Colonic mucosa (tissue), 4 donors: ENCODE data around the gene ACACB. TPM values are rescaled to one million over a fixed set of nuclear protein-coding genes. Genes with fewer than 3 reads are reported as not detected.

Source experiments
- DNase-seq: peaks from one replicate; pipeline ENCODE4 v3.0.0-alpha.2; 2020
- H3K27ac ChIP-seq: fragments of 200-600 bp; one replicate; pipeline ENCODE4 v1.8.0; 2021
- H3K27me3 ChIP-seq: fragments of 200-600 bp; one replicate; pipeline ENCODE4 v1.8.0; 2021
- H3K36me3 ChIP-seq: fragments of 200-600 bp; one replicate; pipeline ENCODE4 v1.8.0; 2021
- H3K4me1 ChIP-seq: fragments of 200-600 bp; one replicate; pipeline ENCODE4 v1.8.0; 2021; ENCODE audit warnings: mild to moderate bottlenecking
- H3K4me3 ChIP-seq: fragments of 200-600 bp; one replicate; pipeline ENCODE4 v1.8.0; 2021
- H3K9ac ChIP-seq, 2 donors: one replicate each; pipeline ENCODE4 v1.7.0; 2013; ENCODE audit warnings: control low read depth in 2 of 2, low read depth in 2 of 2, low read length in 2 of 2
- H3K9me3 ChIP-seq: fragments of 200-600 bp; one replicate; pipeline ENCODE4 v1.8.0; 2021
- intact Hi-C: fragments of 100-400 bp; cut with DNase I; formaldehyde crosslinking; loops from one replicate; pipeline ENCODE4 v1.14.1; 2022
- total RNA-seq, 2 donors: library from RNA; stranded (reverse); fragmentation: NEBNext Ultra II Directional in 1 of 2; extraction: Animal tissue kit (Norgen Biotek cat#: 25700) in 1 of 2; gene quantifications; one replicate each; pipeline ENCODE4 v1.2.1, GENCODE V29; 2021
- TF ChIP-seq, protein P1 (sequence below): fragments of 200-600 bp; IDR thresholded peaks from one replicate; pipeline ENCODE4 v1.8.0; 2022; ENCODE audit warnings: antibody characterized with exemption, mild to moderate bottlenecking
- donor health status: healthy.
- donor health status: DM: no; HTN: no; CAD: no.
- donor health status: DM: no; HTN: no; CAD: no.

The ACACB gene
- total RNA-seq, 2 donors from 2014 or later, result 21.3 to 32.8 TPM

GRCh38 chr12:109244073-109244472 is 127.7 kb downstream of the ACACB start:
- Histone ChIP-seq H3K27me3 (no peaks in the 10 kb centered on the region), H3K4me3 (no peak overlapping the region), H3K4me1 (no peaks in the 10 kb centered on the region), H3K36me3 (no peaks in the 10 kb centered on the region), H3K27ac (no peak overlapping the region), H3K9ac (no peak overlapping the region), H3K9me3 (no peaks in the 10 kb centered on the region)
- TF ChIP-seq, protein P1, sequence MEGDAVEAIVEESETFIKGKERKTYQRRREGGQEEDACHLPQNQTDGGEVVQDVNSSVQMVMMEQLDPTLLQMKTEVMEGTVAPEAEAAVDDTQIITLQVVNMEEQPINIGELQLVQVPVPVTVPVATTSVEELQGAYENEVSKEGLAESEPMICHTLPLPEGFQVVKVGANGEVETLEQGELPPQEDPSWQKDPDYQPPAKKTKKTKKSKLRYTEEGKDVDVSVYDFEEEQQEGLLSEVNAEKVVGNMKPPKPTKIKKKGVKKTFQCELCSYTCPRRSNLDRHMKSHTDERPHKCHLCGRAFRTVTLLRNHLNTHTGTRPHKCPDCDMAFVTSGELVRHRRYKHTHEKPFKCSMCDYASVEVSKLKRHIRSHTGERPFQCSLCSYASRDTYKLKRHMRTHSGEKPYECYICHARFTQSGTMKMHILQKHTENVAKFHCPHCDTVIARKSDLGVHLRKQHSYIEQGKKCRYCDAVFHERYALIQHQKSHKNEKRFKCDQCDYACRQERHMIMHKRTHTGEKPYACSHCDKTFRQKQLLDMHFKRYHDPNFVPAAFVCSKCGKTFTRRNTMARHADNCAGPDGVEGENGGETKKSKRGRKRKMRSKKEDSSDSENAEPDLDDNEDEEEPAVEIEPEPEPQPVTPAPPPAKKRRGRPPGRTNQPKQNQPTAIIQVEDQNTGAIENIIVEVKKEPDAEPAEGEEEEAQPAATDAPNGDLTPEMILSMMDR, result no peak
- DNase-seq, result no peak
- intact Hi-C loops, result no loop called here

- no peak overlapping the region for H3K9ac ChIP-seq
- no peaks in the 10 kb centered on the region for H3K4me1 ChIP-seq
- H3K9me3 ChIP-seq, result no peaks in the 10 kb centered on the region
- TF ChIP-seq, protein P1, result no peak
- intact Hi-C loops, result no loop called here
- no peak overlapping the region for H3K4me3 ChIP-seq
- H3K27ac ChIP-seq, result no peak overlapping the region
- DNase-seq, result no peak
- no peaks in the 10 kb centered on the region for H3K27me3 ChIP-seq
- H3K36me3 ChIP-seq, result no peaks in the 10 kb centered on the region
These were observed 129.8 kb downstream of the ACACB start for GRCh38 chr12:109246221-109246620.

DNA sequence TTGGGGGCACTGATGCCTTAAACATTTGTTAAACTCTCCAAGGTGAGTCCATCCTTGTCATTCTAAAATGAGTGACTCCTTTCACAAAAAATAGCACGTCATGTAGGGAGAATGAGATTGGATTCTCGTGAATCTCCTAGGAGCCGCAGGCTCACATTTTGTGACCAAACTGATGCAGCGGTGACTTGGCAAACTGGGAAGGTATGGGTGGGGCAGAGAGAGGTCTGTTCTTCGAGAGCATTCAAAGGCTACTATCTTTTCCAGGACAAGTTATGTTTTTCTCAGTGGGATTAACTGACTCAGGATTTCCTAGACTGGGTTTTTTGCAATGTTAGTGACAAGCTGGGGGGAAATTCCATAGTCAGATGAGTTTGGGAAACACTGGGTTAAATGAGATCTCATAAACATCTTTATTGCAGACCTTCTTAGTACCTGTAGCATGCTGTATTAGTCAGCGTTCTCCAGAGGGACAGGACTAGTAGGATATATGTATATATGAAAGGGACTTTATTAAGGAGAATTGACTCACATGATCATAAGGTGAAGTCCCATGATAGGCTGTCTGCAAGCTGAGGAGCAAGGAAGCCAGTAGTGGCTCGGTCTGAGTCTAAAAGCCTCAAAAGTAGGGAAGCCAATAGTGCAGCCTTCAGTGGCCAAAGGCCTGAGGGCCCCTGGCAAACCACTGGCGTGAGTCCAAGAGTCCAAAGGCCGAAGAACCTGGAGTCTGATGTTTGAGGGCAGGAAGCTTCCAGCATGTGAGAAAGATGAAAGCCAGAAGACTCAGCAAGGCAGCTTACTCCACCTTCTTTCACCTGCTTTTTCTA is 131.7 kb downstream of the ACACB start:
- H3K27ac ChIP-seq, result no peak overlapping the region
- H3K36me3 ChIP-seq, result no peaks in the 10 kb centered on the region
- H3K9me3 ChIP-seq, result no peaks in the 10 kb centered on the region
- no peak overlapping the region for H3K4me3 ChIP-seq
- H3K9ac ChIP-seq, result no peak overlapping the region
- intact Hi-C loops, result no loop called here
- DNase-seq, result peak; percentile 72
- no peaks in the 10 kb centered on the region for H3K27me3 ChIP-seq
- TF ChIP-seq, protein P1, result no peak
- no peaks in the 10 kb centered on the region for H3K4me1 ChIP-seq

GRCh38 chr12:109250523-109250922 is 134.1 kb downstream of the ACACB start:
- intact Hi-C loops, result no loop called here
- no peaks in the 10 kb centered on the region for H3K4me1 ChIP-seq
- no peak for DNase-seq

GRCh38 chr12:109252799-109253198 is 136.4 kb downstream of the ACACB start:
- TF ChIP-seq, protein P1, result no peak
- H3K9ac ChIP-seq, result no peak overlapping the region
- H3K27ac ChIP-seq, result no peak overlapping the region
- no peak overlapping the region for H3K4me3 ChIP-seq
- no peaks in the 10 kb centered on the region for H3K4me1 ChIP-seq
- no peaks in the 10 kb centered on the region for H3K27me3 ChIP-seq
- no peak for DNase-seq
- intact Hi-C loops, result no loop called here
- no peaks in the 10 kb centered on the region for H3K36me3 ChIP-seq
- no peaks in the 10 kb centered on the region for H3K9me3 ChIP-seq

More at GRCh38 chr12:109250523-109250922, 134.1 kb downstream of the ACACB start:
- Histone ChIP-seq H3K9me3 (no peaks in the 10 kb centered on the region), H3K9ac (no peak overlapping the region), H3K27me3 (no peaks in the 10 kb centered on the region), H3K36me3 (no peaks in the 10 kb centered on the region), H3K27ac (no peak overlapping the region), H3K4me3 (no peak overlapping the region)
- TF ChIP-seq, protein P1, result no peak
